ENCODE data around the gene ZNF648.
"Not testable (repeated sequence)": the region's sequence is repeated elsewhere in the genome, so short reads cannot be mapped to it uniquely, and the experiment has no call there.

ZNF648 gene

DNA sequence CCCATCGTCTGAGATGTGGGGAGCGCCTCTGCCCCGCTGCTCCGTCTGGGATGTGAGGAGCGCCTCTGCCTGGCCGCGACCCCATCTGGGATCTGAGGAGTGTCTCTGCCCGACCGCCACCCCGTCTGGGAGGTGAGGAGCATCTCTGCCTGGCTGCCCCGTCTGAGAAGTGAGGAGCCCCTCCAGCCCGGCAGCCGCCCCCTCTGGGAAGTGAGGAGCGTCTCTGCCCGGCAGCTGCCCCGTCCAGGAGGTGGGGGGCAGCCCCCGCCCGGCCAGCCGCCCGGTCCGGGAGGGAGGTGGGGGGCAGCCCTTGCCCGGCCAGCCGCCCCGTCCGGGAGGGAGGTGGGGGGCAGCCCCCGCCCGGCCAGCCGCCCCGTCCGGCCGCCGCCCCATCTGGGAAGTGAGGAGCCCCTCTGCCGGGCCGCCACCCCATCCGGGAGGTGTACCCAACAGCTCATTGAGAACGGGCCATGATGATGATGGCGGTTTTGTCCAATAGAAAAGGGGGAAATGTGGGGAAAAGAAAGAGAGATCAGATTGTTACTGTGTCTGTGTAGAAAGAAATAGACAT lies 50.6 kb downstream of the ZNF648 start:
- not testable (repeated sequence) for DNase-seq

DNA sequence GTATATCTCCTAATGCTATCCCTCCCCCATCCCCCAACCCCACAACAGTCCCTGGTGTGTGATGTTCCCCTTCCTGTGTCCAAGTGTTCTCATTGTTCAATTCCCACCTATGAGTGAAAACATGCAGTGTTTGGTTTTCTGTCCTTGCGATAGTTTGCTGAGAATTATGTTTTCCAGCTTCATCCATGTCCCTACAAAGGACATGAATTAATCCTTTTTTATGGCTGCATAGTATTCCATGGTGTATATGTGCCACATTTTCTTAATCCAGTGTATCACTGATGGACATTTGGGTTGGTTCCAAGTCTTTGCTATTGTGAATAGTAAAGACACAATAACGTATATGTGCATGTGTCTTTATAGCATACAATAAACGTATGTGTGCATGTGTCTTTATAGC lies 56.1 kb downstream of the ZNF648 start:
- not testable (repeated sequence) for DNase-seq

DNA sequence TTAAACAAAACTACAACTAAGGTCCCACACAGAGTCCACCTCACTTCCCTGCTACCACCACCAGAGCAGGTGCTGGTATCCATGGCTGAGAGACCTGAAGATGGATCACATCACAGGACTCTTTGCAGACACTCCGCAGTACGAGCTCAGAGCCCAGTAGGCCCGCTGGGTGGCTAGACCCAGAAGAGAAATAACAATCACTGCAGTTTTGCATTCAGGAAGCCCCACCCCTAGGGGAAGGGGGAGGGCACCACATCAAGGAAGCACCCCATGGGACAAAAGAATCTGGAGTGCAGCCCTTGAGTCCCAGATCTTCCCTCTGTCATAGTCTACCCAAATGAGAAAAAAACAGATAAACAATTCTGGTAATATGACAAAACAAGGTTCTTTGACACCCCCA lies 56.9 kb downstream of the ZNF648 start:
- DNase-seq, result no peak

Data from NCI-H446 treated with DMSO at 0.1 percent for 48 hours (cell line).